Large intestine (tissue), 1 donor: Measurements from ENCODE around the gene HEPACAM. TPM values are rescaled to one million over a fixed set of nuclear protein-coding genes. Genes with fewer than 3 reads are reported as not detected.

ENCODE experiments used
- polyA plus RNA-seq: library from polyadenylated mRNA; unstranded; fragments of 120-200 nt; gene quantifications from one replicate; pipeline ENCODE4 v1.2.1, GENCODE V29; 2013

Gene HEPACAM
- polyA plus RNA-seq, 1 donor, result 0.04 TPM

Other genes with a start within 250 kb of the HEPACAM start
- gene NRGN, start 196.1 kb downstream of the HEPACAM start, polyA plus RNA-seq, result 2.1 TPM
- gene VSIG2, start 183.8 kb downstream of the HEPACAM start, polyA plus RNA-seq, result 5.0 TPM
- gene ESAM, start 173.8 kb downstream of the HEPACAM start, polyA plus RNA-seq, result 15.0 TPM
- 23.2 TPM for gene MSANTD2, start 135.6 kb downstream of the HEPACAM start, polyA plus RNA-seq
- gene ROBO3, start 70.6 kb downstream of the HEPACAM start, polyA plus RNA-seq, result 17.3 TPM
- 5.1 TPM for gene ROBO4, start 38.2 kb downstream of the HEPACAM start, polyA plus RNA-seq
- not detected for gene HEPN1, start 16.8 kb downstream of the HEPACAM start, polyA plus RNA-seq
- 2.5 TPM for gene CCDC15, start 18.2 kb upstream of the HEPACAM start, polyA plus RNA-seq
- 91.1 TPM for gene SLC37A2, start 127.3 kb upstream of the HEPACAM start, polyA plus RNA-seq
- 29.1 TPM for gene TMEM218, start 175.6 kb upstream of the HEPACAM start, polyA plus RNA-seq
- gene PKNOX2, start 228.7 kb upstream of the HEPACAM start, polyA plus RNA-seq, result 3.6 TPM